Measurements from ENCODE around the gene NOL12. TPM values are rescaled to one million over a fixed set of nuclear protein-coding genes. Genes with fewer than 3 reads are reported as not detected.

The NOL12 gene
- total RNA-seq = 23.2 and 26.6 TPM in 2 replicates

GRCh38 chr22:37686002-37686982 is at the start of gene NOL12:
NOL12 (plus strand) TSS chr22:37686343; CDS start chr22:37686393, 50 bp downstream.

GRCh38 chr22:37639070-37639760 is 46.9 kb upstream of the NOL12 start, which contains the start of gene SH3BP1:
SH3BP1 (plus strand) TSS chr22:37639669; CDS start chr22:37639788, 119 bp downstream.

GRCh38 chr22:37658133-37659065 is 27.7 kb upstream of the NOL12 start, which contains the start of gene PDXP:
PDXP (plus strand) TSS chr22:37658723; CDS start chr22:37658783, 60 bp downstream.

GRCh38 chr22:37674951-37675929 is 10.9 kb upstream of the NOL12 start, which contains the start of gene LGALS1:
LGALS1 (plus strand) TSS chr22:37675636; CDS start chr22:37675703, 67 bp downstream.

GRCh38 chr22:37696657-37697537 is 10.8 kb downstream of the NOL12 start, which contains the start of gene TRIOBP:
TRIOBP (plus strand) TSS chr22:37697048; CDS start chr22:37701366, 4,318 bp downstream.

Other genes starting within 250 kb of the NOL12 start
- 82.4 and 129 TPM in 2 replicates for gene MFNG, start 200.0 kb upstream of the NOL12 start, total RNA-seq
- 29.6 and 37.2 TPM in 2 replicates for gene CARD10, start 166.9 kb upstream of the NOL12 start, total RNA-seq
- 13.3 and 18.5 TPM in 2 replicates for gene CDC42EP1, start 125.9 kb upstream of the NOL12 start, total RNA-seq
- gene LGALS2, start 106.3 kb upstream of the NOL12 start, total RNA-seq = not detected in 2 replicates
- 25.4 and 50.4 TPM in 2 replicates for gene GGA1, start 77.5 kb upstream of the NOL12 start, total RNA-seq
- gene SH3BP1, start 46.7 kb upstream of the NOL12 start, total RNA-seq = 0.16 and 1.8 TPM in 2 replicates
- gene PDXP, start 27.6 kb upstream of the NOL12 start, total RNA-seq = 4.9 and 8.4 TPM in 2 replicates
- gene LGALS1, start 10.7 kb upstream of the NOL12 start, total RNA-seq = 4,257 and 8,992 TPM in 2 replicates
- gene TRIOBP, start 10.7 kb downstream of the NOL12 start, total RNA-seq = 85.0 and 210 TPM in 2 replicates
- gene GCAT, start 121.6 kb downstream of the NOL12 start, total RNA-seq = 14.2 and 34.6 TPM in 2 replicates
- not detected in 2 replicates for gene GALR3, start 137.0 kb downstream of the NOL12 start, total RNA-seq
- gene ANKRD54, start 158.0 kb downstream of the NOL12 start, total RNA-seq = 17.2 and 25.2 TPM in 2 replicates
- gene EIF3L, start 163.1 kb downstream of the NOL12 start, total RNA-seq = 235 and 342 TPM in 2 replicates
- 22.3 and 71.9 TPM in 2 replicates for gene MICALL1, start 220.0 kb downstream of the NOL12 start, total RNA-seq

All from bladder microvascular endothelial cell (primary cell).